NOMO-1 treated with dmso at 0.1 percent for 144 hours (cell line): ENCODE measurements around the gene ARHGAP27.
"Not testable (repeated sequence)": the region's sequence is repeated elsewhere in the genome, so short reads cannot be mapped to it uniquely, and the experiment has no call there.

Source experiments
- DNase-seq: peaks from one replicate; lab custom pipeline; 2025; ENCODE audit not compliant: unreplicated experiment; lab: John Stamatoyannopoulos, UW

Gene ARHGAP27

DNA sequence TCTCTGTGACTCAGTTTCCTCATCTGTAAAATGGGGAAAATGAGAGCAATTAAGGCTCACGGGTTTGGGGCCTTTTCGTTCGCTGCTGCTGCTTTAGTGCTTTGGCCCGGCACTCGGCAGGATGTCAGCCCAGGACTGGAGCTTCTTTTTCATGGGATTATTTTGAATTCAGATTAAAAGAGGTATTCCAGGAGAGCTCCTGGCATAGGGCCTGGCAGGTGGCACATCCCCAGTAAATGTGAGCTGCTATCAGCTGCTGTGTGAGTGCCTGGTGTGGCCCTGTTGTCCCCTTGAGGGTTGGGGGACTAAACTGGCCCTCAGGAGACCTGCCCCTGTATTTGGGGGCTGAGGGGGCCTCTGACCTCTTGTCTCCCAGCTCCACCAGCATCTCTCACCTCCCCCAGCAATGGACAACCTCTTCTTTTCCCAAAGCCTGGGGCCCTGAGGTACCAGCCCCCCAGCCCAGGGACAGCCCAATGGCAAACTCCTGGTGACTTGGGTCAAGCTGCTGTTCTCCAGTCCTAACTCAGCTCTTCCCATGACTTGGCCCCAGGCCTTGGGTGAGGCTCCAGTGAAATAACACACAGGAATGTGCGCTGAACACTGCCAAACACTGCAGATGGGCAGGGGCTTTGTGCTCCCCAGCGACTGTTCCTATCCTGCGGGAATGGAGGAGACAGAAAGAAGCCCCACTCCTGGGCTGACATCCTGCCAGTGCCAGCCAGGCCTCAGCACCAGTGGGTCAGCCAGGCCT, 14.4 kb upstream of the ARHGAP27 start:
- not testable (repeated sequence) for DNase-seq

GRCh38 chr17:45445901-45446743, 13.5 kb upstream of the ARHGAP27 start:
- DNase-seq, result not testable (repeated sequence)

DNA sequence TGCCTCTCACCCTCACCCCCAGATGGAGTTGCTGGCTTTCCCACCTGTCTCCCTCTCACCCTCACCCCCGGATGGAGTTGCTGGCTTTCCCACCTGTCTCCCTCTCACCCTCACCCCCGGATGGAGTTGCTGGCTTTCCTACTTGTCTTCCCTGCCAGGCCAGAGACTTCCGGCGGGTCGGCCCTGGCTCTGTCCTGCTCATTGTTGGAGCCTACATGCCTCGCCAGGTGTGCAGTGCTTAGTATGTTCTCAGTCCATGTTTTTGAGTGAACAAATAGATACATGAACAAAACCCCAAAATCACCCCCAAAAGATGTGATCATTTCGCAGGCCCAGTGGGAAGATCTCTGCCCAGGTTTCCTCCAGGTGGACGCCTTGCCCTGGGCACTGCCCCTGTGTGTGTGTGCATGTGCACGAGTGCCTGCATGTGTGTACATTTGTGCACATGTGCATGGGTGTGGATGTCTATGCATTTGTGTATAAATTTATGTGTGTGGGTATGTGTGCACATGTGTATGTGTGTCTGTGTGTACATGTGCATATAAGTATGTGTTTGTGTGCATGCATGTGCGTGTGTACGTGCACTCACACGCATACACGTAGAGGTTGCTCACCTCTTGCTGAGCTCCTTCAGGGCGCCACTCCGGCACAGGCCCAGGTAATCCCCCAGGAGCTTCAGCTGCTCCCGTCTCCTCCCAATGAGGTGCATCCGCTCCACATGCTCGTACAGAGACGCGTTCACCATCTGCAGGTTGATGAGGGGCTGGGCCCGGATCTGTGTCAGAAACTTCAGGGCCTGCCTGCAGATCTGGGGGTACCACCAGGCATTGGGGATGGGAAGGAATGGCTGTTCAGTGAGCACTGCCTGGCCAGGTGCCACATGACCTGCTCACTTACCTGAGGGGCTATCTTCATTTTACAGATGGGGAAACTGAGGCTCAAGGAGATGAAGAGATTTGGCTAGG, 12.5 kb upstream of the ARHGAP27 start:
- not testable (repeated sequence) for DNase-seq

- not testable (repeated sequence) for DNase-seq
Observed at GRCh38 chr17:45444301-45444700, 11.6 kb upstream of the ARHGAP27 start.

GRCh38 chr17:45443371-45444260, 10.9 kb upstream of the ARHGAP27 start:
- not testable (repeated sequence) for DNase-seq

DNA sequence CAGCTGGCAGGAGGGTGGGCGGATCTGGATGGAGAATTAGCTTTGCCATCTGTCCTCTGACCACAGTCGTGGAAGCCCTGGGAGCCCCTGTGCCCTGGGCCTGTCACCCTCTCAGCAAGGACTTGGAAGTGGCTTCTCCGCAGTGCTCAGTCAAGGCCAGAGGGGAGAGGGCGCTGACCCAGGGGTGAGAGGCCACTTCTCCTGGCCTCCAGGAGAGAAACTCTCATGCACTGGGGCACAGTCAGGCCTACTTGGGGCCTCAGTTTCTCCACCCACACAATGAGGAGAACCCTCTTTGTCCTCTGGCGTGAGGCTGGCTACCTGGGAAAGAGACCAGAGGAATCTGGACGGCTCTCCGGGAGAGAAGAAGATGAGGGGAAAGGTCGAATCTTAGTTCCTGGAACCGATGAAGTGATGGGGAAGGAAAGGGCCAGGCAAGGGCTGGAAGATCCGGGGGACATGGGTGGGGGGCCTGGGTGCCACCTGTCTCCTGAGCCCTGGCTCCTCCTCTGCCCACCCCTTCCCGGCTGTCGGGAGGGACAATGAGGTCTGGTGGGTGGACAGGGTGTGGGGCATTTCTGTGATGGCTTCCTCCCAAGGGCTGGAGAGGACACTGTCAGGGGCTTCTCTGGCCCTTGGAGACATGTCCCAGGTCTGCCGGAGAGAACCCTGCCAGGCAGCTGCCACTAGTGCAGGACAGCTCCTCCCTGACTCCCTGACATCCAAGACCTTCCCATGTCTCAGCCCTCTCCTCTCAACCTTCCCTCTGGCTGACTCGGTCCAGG, 9.0 kb upstream of the ARHGAP27 start:
- DNase-seq, result no peak

- DNase-seq, result not testable (repeated sequence)
Observed at GRCh38 chr17:45440839-45441515, 8.3 kb upstream of the ARHGAP27 start.

GRCh38 chr17:45440161-45440778, 7.6 kb upstream of the ARHGAP27 start:
- no peak for DNase-seq

- no peak for DNase-seq
Observed at GRCh38 chr17:45438931-45439610, 6.4 kb upstream of the ARHGAP27 start.

- DNase-seq, result no peak
Observed at GRCh38 chr17:45437465-45438283, 5.0 kb upstream of the ARHGAP27 start.

GRCh38 chr17:45436625-45437464, 4.2 kb upstream of the ARHGAP27 start:
- DNase-seq, result no peak

DNA sequence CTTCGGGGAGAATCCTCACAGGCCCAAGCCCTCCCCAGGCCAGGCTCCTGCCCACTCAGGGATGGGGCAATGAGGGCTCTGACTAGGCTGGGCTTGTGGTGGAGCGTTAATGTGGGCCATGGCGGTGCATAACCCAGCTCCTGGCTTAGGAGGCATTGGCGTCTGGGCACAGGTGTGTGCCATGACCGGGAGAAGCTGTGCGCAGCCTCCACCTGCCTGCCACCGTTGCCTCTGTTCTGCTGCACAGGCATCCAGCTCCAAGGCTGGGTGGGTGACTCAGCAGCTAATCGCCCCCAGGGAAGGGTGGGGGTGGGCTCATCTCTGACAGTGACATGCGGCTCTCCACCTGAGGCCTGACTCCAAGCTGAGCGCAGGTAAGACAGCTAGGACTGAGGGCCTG, 3.5 kb upstream of the ARHGAP27 start:
- DNase-seq, result no peak

DNA sequence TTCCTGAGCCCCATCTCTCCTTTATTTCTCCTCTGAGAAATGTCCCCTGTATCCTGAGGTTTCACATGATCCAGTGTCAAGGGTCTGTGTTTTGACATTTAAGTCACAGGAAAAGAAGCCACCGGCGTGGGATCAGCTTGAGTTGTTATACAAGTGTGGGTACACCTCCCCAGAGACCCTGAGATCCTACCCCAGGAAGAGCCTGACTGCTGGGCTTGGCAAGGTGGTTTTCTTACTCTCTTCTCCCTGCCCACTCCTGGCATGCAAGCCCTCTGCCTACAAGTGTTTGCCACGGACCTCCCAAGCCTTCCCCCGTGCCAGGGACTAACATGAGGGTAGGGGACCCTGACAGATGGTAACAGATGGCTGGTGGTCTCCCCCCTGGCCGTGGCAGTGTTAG, 2.8 kb upstream of the ARHGAP27 start:
- DNase-seq, result no peak

DNA sequence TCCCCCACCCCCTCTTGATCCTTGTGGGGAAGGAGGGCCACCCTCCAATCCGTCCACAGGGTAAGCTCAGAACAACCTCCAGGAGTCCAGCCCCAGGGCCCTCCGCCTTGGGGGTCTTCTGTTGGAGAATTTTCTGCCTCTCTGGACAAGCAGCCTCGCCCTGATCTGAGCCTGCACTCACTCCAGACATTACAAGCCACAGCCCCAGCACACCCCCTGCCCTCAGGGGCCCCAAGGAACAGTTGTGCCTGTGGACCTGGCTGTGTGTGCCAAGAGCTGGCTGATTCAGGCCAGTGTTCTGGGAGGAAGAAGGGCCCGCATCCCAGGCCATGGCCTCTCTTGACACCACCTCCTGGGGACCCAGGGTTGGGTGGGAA, 477 bp upstream of the ARHGAP27 start:
- DNase-seq, result no peak

DNA sequence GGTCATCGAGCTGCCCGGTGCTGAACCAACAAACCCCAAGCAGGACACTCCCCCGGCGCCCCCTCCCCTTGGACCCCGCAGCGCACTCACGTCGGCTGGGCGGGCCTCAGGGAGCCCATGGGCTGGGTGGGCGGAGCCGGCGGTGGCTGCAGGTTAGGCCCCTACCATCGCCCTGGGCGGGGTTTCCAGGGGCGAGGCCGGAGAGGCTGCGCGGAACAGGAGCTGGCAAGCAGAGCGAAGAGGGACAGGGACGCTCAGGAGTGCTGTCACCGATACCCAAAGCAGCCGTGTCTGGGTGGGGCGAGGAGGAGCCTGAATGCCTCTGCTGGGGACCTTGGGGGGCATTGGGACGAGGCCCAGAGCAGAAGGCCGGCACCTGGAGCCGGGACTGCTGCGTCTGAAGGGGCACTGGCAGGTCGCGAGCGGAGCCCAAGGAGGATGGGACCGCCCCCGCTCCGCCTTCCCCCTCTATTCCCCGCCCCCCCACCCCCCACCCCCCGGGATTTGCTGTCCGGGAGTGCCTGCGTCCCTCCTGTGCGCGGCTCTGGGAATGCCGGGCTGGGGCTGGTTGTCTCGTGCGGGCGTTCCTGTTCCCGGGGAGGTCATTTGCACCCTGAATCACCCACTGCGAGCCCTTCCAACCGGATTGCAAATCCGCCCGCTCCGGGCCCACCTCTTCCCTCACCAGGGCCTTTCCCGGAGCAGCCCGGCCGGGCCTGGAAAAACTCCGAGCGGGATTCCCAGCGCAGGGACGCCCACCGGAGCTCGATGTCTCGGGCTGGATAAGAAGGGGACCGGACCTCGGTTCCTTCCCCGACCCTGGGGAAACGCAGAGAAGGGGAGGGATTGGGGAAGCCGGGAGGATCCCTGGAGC, 902 bp downstream of the ARHGAP27 start:
- peak; percentile 76 for DNase-seq
